Measurements from ENCODE around the gene THADA. TPM values are rescaled to one million over a fixed set of nuclear protein-coding genes. Genes with fewer than 3 reads are reported as not detected.
"Not testable (repeated sequence)": the region's sequence is repeated elsewhere in the genome, so short reads cannot be mapped to it uniquely, and the experiment has no call there.

Gene THADA
- total RNA-seq, 1 donor from 2014 or later: 28.3 TPM

GRCh38 chr2:43553341-43553855 is 42.4 kb downstream of the THADA start:
- H3K9me3 Mint-ChIP-seq (ENCODE audit: unreplicated experiment): no peaks in the 10 kb centered on the region
- TF ChIP-seq, protein P1, sequence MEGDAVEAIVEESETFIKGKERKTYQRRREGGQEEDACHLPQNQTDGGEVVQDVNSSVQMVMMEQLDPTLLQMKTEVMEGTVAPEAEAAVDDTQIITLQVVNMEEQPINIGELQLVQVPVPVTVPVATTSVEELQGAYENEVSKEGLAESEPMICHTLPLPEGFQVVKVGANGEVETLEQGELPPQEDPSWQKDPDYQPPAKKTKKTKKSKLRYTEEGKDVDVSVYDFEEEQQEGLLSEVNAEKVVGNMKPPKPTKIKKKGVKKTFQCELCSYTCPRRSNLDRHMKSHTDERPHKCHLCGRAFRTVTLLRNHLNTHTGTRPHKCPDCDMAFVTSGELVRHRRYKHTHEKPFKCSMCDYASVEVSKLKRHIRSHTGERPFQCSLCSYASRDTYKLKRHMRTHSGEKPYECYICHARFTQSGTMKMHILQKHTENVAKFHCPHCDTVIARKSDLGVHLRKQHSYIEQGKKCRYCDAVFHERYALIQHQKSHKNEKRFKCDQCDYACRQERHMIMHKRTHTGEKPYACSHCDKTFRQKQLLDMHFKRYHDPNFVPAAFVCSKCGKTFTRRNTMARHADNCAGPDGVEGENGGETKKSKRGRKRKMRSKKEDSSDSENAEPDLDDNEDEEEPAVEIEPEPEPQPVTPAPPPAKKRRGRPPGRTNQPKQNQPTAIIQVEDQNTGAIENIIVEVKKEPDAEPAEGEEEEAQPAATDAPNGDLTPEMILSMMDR (IDR thresholded peaks at IDR 0.05): no peak
- no peak for DNase-seq (ENCODE audit: extremely low spot score, unreplicated experiment)
- H3K4me3 Mint-ChIP-seq (ENCODE audit: unreplicated experiment): no peak overlapping the region
- no peak overlapping the region for H3K27ac Mint-ChIP-seq (ENCODE audit: unreplicated experiment)
- H3K27me3 Mint-ChIP-seq (ENCODE audit: unreplicated experiment): no peaks in the 10 kb centered on the region
- peaks cover 2% of the 10 kb centered on the region for H3K4me1 Mint-ChIP-seq (ENCODE audit: unreplicated experiment)
- H3K36me3 Mint-ChIP-seq (ENCODE audit: unreplicated experiment): peaks cover 48% of the 10 kb centered on the region

- H3K27me3 Mint-ChIP-seq (ENCODE audit: unreplicated experiment): no peaks in the 10 kb centered on the region
- H3K9me3 Mint-ChIP-seq (ENCODE audit: unreplicated experiment): no peaks in the 10 kb centered on the region
- H3K4me1 Mint-ChIP-seq (ENCODE audit: unreplicated experiment): peaks cover 2% of the 10 kb centered on the region
- H3K4me3 Mint-ChIP-seq (ENCODE audit: unreplicated experiment): no peak overlapping the region
- TF ChIP-seq, protein P1 (IDR thresholded peaks at IDR 0.05): no peak
- H3K27ac Mint-ChIP-seq (ENCODE audit: unreplicated experiment): no peak overlapping the region
- H3K36me3 Mint-ChIP-seq (ENCODE audit: unreplicated experiment): peaks cover 53% of the 10 kb centered on the region
- no peak for DNase-seq (ENCODE audit: extremely low spot score, unreplicated experiment)
These were observed 43.8 kb downstream of the THADA start for GRCh38 chr2:43551990-43552389.

- H3K27ac Mint-ChIP-seq (ENCODE audit: unreplicated experiment); H3K9me3 Mint-ChIP-seq (ENCODE audit: unreplicated experiment); H3K27me3 Mint-ChIP-seq (ENCODE audit: unreplicated experiment); H3K4me3 Mint-ChIP-seq (ENCODE audit: unreplicated experiment); DNase-seq (ENCODE audit: extremely low spot score, unreplicated experiment); H3K4me1 Mint-ChIP-seq (ENCODE audit: unreplicated experiment): not testable (repeated sequence)
- H3K36me3 Mint-ChIP-seq (ENCODE audit: unreplicated experiment): peaks cover 47% of the 10 kb centered on the region
These were observed 47.5 kb downstream of the THADA start for GRCh38 chr2:43548381-43548780.

- Mint-ChIP-seq H3K9me3 (ENCODE audit: unreplicated experiment) (no peaks in the 10 kb centered on the region), H3K27me3 (ENCODE audit: unreplicated experiment) (no peaks in the 10 kb centered on the region), H3K36me3 (ENCODE audit: unreplicated experiment) (peaks cover 6% of the 10 kb centered on the region), H3K4me1 (ENCODE audit: unreplicated experiment) (peaks cover 6% of the 10 kb centered on the region), H3K4me3 (ENCODE audit: unreplicated experiment) (no peak overlapping the region), H3K27ac (ENCODE audit: unreplicated experiment) (no peak overlapping the region)
- no peak for DNase-seq (ENCODE audit: extremely low spot score, unreplicated experiment)
- TF ChIP-seq, protein P1 (IDR thresholded peaks at IDR 0.05): peak; percentile 67
These were observed 53.4 kb downstream of the THADA start for GRCh38 chr2:43542285-43542933.

DNA sequence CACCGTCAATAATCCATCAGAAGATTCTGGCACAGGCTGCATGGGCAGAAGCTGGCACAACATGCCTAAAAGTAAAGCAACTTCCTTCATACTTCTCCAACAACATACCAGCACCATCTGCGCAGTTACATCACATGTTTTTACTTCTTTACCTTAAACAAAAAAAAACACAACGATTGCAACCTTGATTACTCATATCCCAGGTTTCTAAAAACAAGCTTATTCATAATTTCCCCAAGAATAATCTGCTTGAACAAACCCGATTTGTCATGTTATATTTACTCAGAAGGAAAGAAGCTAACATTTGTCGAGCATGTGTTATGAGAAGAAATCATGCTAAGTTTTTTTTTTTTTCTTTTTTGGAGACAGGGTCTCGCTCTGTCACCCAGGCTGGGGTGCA is 54.7 kb downstream of the THADA start:
- Mint-ChIP-seq H3K4me1 (ENCODE audit: unreplicated experiment) (peaks cover 6% of the 10 kb centered on the region), H3K4me3 (ENCODE audit: unreplicated experiment) (no peak overlapping the region), H3K27ac (ENCODE audit: unreplicated experiment) (no peak overlapping the region), H3K36me3 (ENCODE audit: unreplicated experiment) (peaks cover 2% of the 10 kb centered on the region), H3K9me3 (ENCODE audit: unreplicated experiment) (no peaks in the 10 kb centered on the region), H3K27me3 (ENCODE audit: unreplicated experiment) (no peaks in the 10 kb centered on the region)
- no peak for DNase-seq (ENCODE audit: extremely low spot score, unreplicated experiment)
- TF ChIP-seq, protein P1 (IDR thresholded peaks at IDR 0.05): no peak

Measured in osteocyte (in vitro differentiated cells).